Jurkat, Clone E6-1 (cell line): Measurements from ENCODE around the gene EBP.

Experiments
- DNase-seq: peaks from one replicate; pipeline ENCODE4 v3.0.0-alpha.2; 2011; ENCODE audit warnings: low read depth, low spot score
- H3K4me3 ChIP-seq: 2 replicates; pipeline ENCODE4 v1.5.1; 2011; ENCODE audit warnings: mild to moderate bottlenecking, low read length, control low read depth, moderate library complexity

Gene EBP

GRCh38 chrX:48559636-48560035 lies 38.0 kb downstream of the EBP start:
- H3K4me3 ChIP-seq: no peak overlapping the region
- no peak for DNase-seq

DNA sequence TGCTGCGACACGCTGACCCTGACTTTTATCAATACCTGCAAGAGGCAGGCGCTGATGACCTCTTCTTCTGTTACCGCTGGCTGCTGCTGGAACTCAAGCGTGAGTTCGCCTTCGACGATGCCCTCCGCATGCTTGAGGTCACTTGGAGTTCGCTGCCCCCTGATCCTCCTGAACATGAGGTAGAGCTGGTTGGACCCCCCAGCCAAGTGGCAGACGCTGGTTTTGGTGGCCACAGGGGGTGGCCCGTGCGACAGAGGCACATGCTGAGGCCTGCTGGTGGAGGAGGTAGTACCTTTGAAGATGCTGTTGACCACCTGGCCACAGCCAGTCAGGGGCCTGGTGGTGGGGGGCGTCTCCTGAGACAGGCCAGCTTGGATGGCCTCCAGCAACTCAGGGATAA lies 38.4 kb downstream of the EBP start:
- no peak overlapping the region for H3K4me3 ChIP-seq
- no peak for DNase-seq

DNA sequence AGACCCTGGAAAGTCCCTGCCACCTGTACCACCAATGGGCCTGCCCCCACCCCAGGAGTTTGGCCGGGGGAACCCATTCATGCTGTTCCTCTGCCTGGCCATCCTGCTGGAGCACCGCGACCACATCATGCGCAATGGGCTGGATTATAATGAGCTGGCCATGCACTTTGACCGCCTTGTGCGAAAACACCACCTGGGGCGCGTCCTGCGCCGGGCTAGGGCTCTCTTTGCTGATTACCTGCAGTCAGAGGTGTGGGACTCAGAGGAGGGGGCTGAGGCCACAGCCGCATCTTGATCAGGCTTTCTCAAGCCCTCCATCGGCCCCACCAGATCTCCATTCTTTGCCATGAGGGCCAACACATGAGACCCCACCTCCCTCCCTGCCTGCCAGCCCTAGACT lies 39.1 kb downstream of the EBP start:
- H3K4me3 ChIP-seq: no peak overlapping the region
- DNase-seq: no peak

DNA sequence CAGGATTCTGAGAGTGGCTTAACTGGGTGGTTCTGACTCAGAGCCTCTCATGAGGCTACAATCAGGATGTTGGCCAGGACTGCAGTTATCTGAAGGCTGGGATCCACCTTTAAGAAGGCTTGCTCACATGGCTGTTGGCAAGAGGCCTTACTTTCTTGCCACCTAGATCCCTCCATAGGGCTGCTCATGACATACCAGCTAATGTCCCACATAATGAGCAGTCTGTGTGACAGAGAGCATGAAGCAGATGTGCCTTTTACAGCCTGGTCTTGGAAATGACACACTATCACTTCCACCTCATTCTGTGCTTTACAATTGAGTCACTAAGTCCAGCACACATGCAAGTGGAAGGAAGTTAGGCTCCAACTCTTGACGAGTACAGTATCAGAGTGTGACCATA lies 48.4 kb downstream of the EBP start:
- no peak for DNase-seq
- H3K4me3 ChIP-seq: no peak overlapping the region

GRCh38 chrX:48573690-48574269 lies 52.2 kb downstream of the EBP start:
- H3K4me3 ChIP-seq: peak overlapping the region; percentile 89
- DNase-seq: no peak

DNA sequence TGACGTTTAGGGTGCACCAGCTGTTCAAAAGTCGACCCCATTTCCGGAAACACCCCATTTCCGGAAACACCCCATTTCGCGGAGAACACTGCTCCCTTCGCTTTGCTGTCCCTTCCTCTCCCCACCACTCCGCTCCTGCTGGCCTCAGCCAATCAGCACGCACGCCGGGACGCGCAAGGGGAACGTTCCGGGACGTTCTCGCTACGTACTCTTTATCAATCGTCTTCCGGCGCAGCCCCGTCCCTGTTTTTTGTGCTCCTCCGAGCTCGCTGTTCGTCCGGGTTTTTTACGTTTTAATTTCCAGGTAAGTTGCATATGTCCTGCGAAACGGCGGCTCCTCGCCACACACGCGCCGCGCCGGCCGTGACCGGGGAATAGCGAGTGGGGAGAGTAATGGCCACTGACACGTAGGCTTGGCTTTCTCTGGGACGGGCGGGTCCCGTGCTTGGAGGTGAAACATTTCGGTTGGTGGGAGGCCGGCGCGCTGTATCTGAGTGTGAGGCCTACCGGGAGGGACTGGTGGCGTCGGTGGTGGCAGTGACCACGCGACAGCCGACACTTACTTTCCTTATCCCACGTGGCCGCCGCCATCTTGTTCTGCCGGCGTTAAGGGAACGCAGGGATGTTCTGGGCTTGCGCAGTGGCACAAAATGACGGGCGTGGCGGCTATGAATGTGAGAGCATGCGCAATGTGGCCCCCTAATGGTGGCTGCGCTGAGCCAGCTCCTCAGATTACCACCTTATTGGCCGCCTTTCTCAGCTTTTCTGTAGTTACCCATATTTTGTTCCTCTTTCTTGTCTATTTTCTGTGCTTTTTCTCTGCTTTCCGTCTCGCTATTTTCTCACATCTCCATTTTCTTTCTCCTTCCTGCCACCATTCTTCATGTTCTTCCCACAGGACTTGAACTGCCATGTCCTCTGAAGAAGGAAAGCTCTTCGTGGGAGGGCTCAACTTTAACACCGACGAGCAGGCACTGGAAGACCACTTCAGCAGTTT lies 53.0 kb downstream of the EBP start, which contains the start of gene RBM3:
Gene RBM3, plus strand, starts transcription at position 215 of the 997 bp plus-strand sequence. Its CDS starts 697 bp downstream, at position 912.
- DNase-seq: peak; percentile 90

DNA sequence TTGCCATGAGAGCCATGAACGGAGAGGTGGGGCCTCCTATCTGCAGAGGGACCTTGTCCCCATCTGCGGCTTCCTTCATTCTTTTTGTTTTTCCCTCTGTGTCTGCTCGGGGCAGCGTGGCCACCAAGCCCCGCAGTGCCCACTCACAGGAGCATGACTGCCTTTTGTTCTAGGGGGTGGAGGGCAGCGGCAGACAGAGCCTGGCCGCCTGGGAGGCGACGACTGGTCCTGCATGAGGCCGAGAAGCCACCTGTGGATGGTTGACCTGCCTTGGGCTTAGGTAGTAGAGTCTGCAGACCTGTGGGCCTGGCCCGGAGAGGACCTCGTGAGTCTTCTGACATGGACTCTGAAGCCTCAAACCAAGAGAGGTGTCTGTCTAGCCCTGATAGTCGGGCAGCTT lies 54.0 kb downstream of the EBP start:
- peak overlapping the region; percentile 89 for H3K4me3 ChIP-seq
- DNase-seq: no peak

More for the DNA sequence above, 53.0 kb downstream of the EBP start, which contains the start of gene RBM3:
- H3K4me3 ChIP-seq: peak within 1 kb of the TSS; percentile 89

- no peak overlapping the region for H3K4me3 ChIP-seq
Measured at GRCh38 chrX:48576108-48576507, 54.5 kb downstream of the EBP start.

More at GRCh38 chrX:48576108-48576507, 54.5 kb downstream of the EBP start:
- no peak for DNase-seq
